Endothelial cell (in vitro differentiated cells): ENCODE measurements around the gene PCAT6. TPM values are rescaled to one million over a fixed set of nuclear protein-coding genes. Genes with fewer than 3 reads are reported as not detected.

Experiments
- DNase-seq: peaks from one replicate; pipeline ENCODE4 v3.0.0; 2021; ENCODE audit warnings: low spot score
- H3K27ac Mint-ChIP-seq: one replicate; pipeline ENCODE4 v1.8.0; 2021; ENCODE audit warnings: mixed read lengths, inconsistent platforms; ENCODE audit not compliant: unreplicated experiment
- H3K27me3 Mint-ChIP-seq: one replicate; pipeline ENCODE4 v1.8.0; 2021; ENCODE audit warnings: mild to moderate bottlenecking, moderate library complexity, mixed read lengths, inconsistent platforms; ENCODE audit not compliant: unreplicated experiment
- H3K36me3 Mint-ChIP-seq: one replicate; pipeline ENCODE4 v1.8.0; 2021; ENCODE audit warnings: mild to moderate bottlenecking, low read depth, mixed read lengths, inconsistent platforms; ENCODE audit not compliant: unreplicated experiment
- H3K4me1 Mint-ChIP-seq: one replicate; pipeline ENCODE4 v1.8.0; 2021; ENCODE audit warnings: mild to moderate bottlenecking, mixed read lengths, inconsistent platforms; ENCODE audit not compliant: unreplicated experiment
- H3K4me3 Mint-ChIP-seq: one replicate; pipeline ENCODE4 v1.8.0; 2021; ENCODE audit warnings: mild to moderate bottlenecking, mixed read lengths, inconsistent platforms; ENCODE audit not compliant: unreplicated experiment
- H3K9me3 Mint-ChIP-seq: one replicate; pipeline ENCODE4 v1.8.0; 2021; ENCODE audit warnings: mixed read lengths, inconsistent platforms; ENCODE audit not compliant: unreplicated experiment
- total RNA-seq: library from RNA; stranded (reverse); fragmentation: NEBNext Ultra II Directional; extraction: Animal tissue kit (Norgen Biotek cat#: 25700); gene quantifications from one replicate; pipeline ENCODE4 v1.2.1, GENCODE V29; 2021; ENCODE audit not compliant: unreplicated experiment
- TF ChIP-seq, protein P1 (sequence below): fragments of 200-600 bp; sonication (generic); IDR thresholded peaks from one replicate; pipeline ENCODE4 v1.5.0; 2021; ENCODE audit warnings: antibody characterized with exemption; ENCODE audit not compliant: unreplicated experiment

The PCAT6 gene
- total RNA-seq, 1 donor from 2014 or later: 2.0 TPM

DNA sequence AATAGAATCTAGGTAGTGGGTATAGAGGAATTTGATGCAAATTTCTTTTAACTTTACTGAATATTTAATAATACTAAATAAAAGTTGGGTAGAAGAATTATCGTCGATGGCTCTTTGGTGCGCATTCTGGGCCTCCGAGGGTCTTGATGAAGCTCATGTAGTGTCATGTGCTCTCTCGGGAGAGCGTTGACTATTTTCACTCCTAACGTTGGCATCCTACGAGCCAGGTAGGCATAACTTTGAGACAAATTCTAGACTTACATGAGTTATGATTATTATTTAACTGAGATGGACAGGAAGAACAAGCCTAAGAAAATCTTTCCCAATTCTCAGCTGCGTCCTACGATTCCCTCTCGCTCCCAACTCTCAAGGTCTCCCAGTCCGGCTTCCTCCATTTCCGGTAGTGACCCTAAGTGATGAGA lies 550 bp upstream of the PCAT6 start:
- TF ChIP-seq, protein P1, sequence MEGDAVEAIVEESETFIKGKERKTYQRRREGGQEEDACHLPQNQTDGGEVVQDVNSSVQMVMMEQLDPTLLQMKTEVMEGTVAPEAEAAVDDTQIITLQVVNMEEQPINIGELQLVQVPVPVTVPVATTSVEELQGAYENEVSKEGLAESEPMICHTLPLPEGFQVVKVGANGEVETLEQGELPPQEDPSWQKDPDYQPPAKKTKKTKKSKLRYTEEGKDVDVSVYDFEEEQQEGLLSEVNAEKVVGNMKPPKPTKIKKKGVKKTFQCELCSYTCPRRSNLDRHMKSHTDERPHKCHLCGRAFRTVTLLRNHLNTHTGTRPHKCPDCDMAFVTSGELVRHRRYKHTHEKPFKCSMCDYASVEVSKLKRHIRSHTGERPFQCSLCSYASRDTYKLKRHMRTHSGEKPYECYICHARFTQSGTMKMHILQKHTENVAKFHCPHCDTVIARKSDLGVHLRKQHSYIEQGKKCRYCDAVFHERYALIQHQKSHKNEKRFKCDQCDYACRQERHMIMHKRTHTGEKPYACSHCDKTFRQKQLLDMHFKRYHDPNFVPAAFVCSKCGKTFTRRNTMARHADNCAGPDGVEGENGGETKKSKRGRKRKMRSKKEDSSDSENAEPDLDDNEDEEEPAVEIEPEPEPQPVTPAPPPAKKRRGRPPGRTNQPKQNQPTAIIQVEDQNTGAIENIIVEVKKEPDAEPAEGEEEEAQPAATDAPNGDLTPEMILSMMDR: no peak
- peaks cover 32% of the 10 kb centered on the region for H3K4me1 Mint-ChIP-seq
- peaks cover 35% of the 10 kb centered on the region for H3K27me3 Mint-ChIP-seq
- H3K36me3 Mint-ChIP-seq: peaks cover 18% of the 10 kb centered on the region
- H3K9me3 Mint-ChIP-seq: no peaks in the 10 kb centered on the region
- peak overlapping the region; percentile 92 for H3K4me3 Mint-ChIP-seq
- no peak for DNase-seq
- peak overlapping the region; percentile 92 for H3K27ac Mint-ChIP-seq

DNA sequence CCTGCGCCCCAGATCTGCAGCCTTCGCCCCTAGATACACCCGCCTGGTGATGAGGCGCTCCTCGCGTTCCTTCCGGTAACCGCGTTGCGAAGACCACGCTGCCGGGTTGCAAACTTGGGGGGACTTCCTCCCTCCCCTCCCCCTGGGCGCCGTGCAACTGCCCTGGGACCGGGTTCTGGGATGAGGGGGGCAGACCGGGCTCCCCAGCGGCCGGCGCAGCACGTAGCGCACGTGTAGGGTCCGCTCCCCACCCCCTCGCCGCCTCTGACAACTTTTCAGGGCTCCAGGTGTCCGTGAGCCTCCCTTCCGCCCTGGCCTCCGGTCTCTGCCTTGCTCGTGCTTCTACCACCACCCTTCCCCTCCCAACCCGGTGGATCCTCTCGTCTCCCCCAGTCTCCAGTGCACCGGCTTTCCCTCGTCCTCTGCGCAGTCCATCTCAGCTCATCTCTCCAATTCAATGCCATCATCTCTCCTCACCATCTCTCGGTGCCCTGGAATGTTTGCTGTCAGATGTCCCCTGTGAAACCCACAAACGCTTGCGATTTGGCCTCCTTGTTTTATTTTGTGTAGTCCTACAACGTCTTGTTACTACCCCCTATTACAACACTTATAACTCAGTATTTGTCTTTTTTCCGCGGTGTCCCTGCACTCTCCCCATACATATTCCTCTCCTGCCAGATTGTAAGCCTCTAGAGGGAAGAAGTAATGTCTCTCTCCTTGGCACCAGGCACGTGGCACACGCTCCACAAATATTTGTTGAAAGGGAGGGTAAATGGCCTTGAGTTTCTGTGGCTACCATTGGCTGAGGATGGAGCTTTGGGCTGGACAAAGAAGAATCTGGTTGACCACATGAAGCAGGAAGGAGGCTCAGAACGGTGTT lies 782 bp downstream of the PCAT6 start:
- peaks cover 30% of the 10 kb centered on the region for H3K27me3 Mint-ChIP-seq
- peaks cover 27% of the 10 kb centered on the region for H3K4me1 Mint-ChIP-seq
- peaks cover 14% of the 10 kb centered on the region for H3K36me3 Mint-ChIP-seq
- peak; percentile 22 for DNase-seq
- no peaks in the 10 kb centered on the region for H3K9me3 Mint-ChIP-seq
- H3K27ac Mint-ChIP-seq: peak overlapping the region; percentile 78
- peak overlapping the region; percentile 94 for H3K4me3 Mint-ChIP-seq
- TF ChIP-seq, protein P1: no peak

DNA sequence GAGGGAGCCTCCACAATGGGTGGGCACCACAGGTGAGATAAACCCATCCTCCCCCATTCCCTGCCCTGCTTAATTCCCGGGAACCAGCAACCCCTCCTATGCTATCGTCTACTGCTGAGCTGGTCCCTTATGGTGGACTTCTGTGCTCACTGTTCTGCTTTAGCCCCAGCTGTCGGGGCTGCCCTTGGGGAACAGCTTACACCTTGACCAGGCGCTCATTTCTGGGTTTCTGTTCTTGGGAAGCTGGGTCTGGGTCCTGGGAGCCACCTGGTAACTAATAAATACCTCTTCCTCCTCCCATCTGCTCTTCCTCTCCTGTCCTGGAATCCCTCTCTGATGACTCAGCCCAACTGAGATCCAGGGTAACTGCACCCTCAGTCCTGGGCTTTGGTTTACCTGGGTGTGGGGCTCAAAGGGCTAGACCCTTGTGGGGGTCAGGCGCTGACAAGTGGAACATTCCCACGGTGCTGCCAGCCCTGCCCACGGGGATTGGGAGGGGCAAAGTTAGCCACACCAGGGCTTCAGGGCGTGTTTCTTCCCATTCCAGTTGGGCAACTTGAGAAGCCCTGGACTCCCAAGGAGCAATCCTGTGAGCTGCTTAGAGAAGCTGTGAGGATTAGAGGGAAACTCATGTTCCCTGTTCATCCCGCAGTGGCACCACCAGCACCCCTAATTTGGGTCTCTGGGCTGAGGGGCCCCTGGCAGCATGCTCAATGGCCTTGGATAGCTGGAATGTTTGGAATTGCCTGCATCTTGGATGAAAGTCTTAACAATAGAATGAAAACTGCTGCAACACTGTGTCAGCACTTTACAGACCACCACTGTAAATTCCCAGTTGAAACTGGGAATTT lies 1.6 kb downstream of the PCAT6 start:
- TF ChIP-seq, protein P1: no peak
- H3K27me3 Mint-ChIP-seq: peaks cover 29% of the 10 kb centered on the region
- H3K27ac Mint-ChIP-seq: peak overlapping the region; percentile 5
- H3K4me1 Mint-ChIP-seq: peaks cover 27% of the 10 kb centered on the region
- no peaks in the 10 kb centered on the region for H3K9me3 Mint-ChIP-seq
- H3K36me3 Mint-ChIP-seq: peaks cover 13% of the 10 kb centered on the region
- no peak for DNase-seq
- peak overlapping the region; percentile 76 for H3K4me3 Mint-ChIP-seq

DNA sequence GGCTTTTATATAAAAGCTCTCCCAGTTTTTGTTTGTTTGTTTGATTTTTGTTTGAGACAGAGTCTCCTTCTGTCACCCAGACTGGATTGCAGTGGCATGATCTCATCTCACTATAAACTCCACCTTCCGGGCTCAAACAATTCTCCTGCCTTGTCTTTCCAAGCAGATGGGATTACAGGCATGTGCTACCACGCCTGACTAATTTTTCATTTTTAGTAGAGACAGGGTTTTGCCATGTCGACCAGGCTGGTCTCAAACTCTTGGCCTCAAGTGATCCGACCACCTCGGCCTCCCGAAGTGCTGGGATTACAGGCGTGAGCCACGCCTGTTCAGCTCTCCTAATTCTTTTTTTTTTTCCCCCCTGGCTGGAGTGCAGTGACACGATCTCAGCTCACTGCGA lies 4.4 kb downstream of the PCAT6 start:
- Mint-ChIP-seq H3K36me3 (peaks cover 9% of the 10 kb centered on the region), H3K9me3 (no peaks in the 10 kb centered on the region), H3K4me1 (peaks cover 13% of the 10 kb centered on the region), H3K27ac (no peak overlapping the region), H3K27me3 (peaks cover 26% of the 10 kb centered on the region), H3K4me3 (no peak overlapping the region)
- TF ChIP-seq, protein P1: no peak
- DNase-seq: no peak
